Neural progenitor cell (in vitro differentiated cells): ENCODE measurements around the gene RIOK3. TPM values are rescaled to one million over a fixed set of nuclear protein-coding genes. Genes with fewer than 3 reads are reported as not detected.
A peak's percentile ranks its signal among the peaks of the same experiment; 100 is the strongest.

ENCODE experiments used
- DNase-seq: peaks from one replicate; pipeline ENCODE4 v3.0.0-alpha.2; 2016; ENCODE audit warnings: low spot score
- H2AFZ ChIP-seq: fragments of 200-600 bp; sonication (generic); replicated peaks from 2 replicates; pipeline ENCODE4 v1.6.1; 2016; ENCODE audit warnings: antibody characterized with exemption
- H3F3A ChIP-seq: fragments of 200-600 bp; sonication (generic); 2 replicates; pipeline ENCODE4 v1.6.1; 2016; ENCODE audit warnings: antibody characterized with exemption, low read depth
- H3K27ac ChIP-seq: fragments of 200-600 bp; sonication (generic); 2 replicates; pipeline ENCODE4 v1.5.1; 2016; ENCODE audit warnings: mild to moderate bottlenecking
- H3K27me3 ChIP-seq: fragments of 200-600 bp; sonication (generic); 2 replicates; pipeline ENCODE4 v1.6.1; 2016; ENCODE audit warnings: mild to moderate bottlenecking, moderate library complexity
- H3K36me3 ChIP-seq: fragments of 200-600 bp; sonication (generic); 2 replicates; pipeline ENCODE4 v1.5.1; 2016
- H3K4me1 ChIP-seq: fragments of 200-600 bp; sonication (generic); 2 replicates; pipeline ENCODE4 v1.6.1; 2016; ENCODE audit warnings: mixed run types
- H3K4me2 ChIP-seq: fragments of 200-600 bp; sonication (generic); 2 replicates; pipeline ENCODE4 v1.6.1; 2016
- H3K4me3 ChIP-seq: fragments of 200-600 bp; sonication (generic); 2 replicates; pipeline ENCODE4 v1.5.1; 2016
- H3K79me2 ChIP-seq: fragments of 200-600 bp; sonication (generic); 2 replicates; pipeline ENCODE4 v1.6.1; 2016; ENCODE audit warnings: low read depth
- H3K9ac ChIP-seq: fragments of 200-600 bp; sonication (generic); 2 replicates; pipeline ENCODE4 v1.6.1; 2016
- H3K9me3 ChIP-seq: fragments of 200-600 bp; sonication (generic); 2 replicates; pipeline ENCODE4 v1.5.1; 2016; ENCODE audit warnings: low read depth
- H4K20me1 ChIP-seq: fragments of 200-600 bp; sonication (generic); 2 replicates; pipeline ENCODE4 v1.6.1; 2016; ENCODE audit warnings: low read depth
- H3K27ac Mint-ChIP-seq: 3 replicates; pipeline ENCODE4 v1.8.0; 2021; ENCODE audit warnings: mixed read lengths
- H3K27me3 Mint-ChIP-seq: 2 replicates; pipeline ENCODE4 v1.8.0; 2022; ENCODE audit warnings: low read depth, mild to moderate bottlenecking, inconsistent platforms, moderate library complexity, mixed read lengths; ENCODE audit not compliant: insufficient read depth
- H3K36me3 Mint-ChIP-seq: 3 replicates; pipeline ENCODE4 v1.8.0; 2021; ENCODE audit warnings: mixed read lengths
- H3K4me1 Mint-ChIP-seq: 3 replicates; pipeline ENCODE4 v1.8.0; 2021; ENCODE audit warnings: mixed read lengths
- H3K4me3 Mint-ChIP-seq: 3 replicates; pipeline ENCODE4 v1.8.0; 2021; ENCODE audit warnings: mild to moderate bottlenecking, moderate library complexity, mixed read lengths
- H3K9me3 Mint-ChIP-seq: 3 replicates; pipeline ENCODE4 v1.8.0; 2020; ENCODE audit warnings: mixed read lengths
- CTCF ChIP-seq: fragments of 200-600 bp; sonication (generic); IDR thresholded peaks from 2 replicates; pipeline ENCODE4 v1.5.1; 2017; ENCODE audit warnings: antibody characterized with exemption, mild to moderate bottlenecking
- EZH2 ChIP-seq: fragments of 200-600 bp; sonication (generic); IDR thresholded peaks from 2 replicates; pipeline ENCODE4 v1.6.1; 2017; ENCODE audit warnings: antibody characterized with exemption, mild to moderate bottlenecking, moderate library complexity
- EZH2phosphoT487 ChIP-seq: fragments of 200-600 bp; sonication (generic); IDR thresholded peaks from 2 replicates; pipeline ENCODE4 v1.6.1; 2017; ENCODE audit warnings: antibody characterized with exemption
- total RNA-seq: library from RNA; depleted of rRNA; stranded (reverse); fragments of >200 nt; gene quantifications from 2 replicates; pipeline ENCODE4 v1.2.3, GENCODE V29; 2015; ENCODE audit warnings: low replicate concordance

RIOK3 gene
- 48.0 and 77.5 TPM in 2 replicates for total RNA-seq

- peak within 1 kb of the TSS; percentile 73 for H2AFZ ChIP-seq
- H4K20me1 ChIP-seq = peaks cover 33% of the 10 kb centered on the region
- DNase-seq = peak; percentile 98
- H3K4me1 ChIP-seq = peaks cover 10% of the 10 kb centered on the region
- H3K4me3 Mint-ChIP-seq = peak within 1 kb of the TSS; percentile 100
- no peaks in the 10 kb centered on the region for H3K36me3 ChIP-seq
- H3F3A ChIP-seq = no peaks in the 10 kb centered on the region
- no peak for TF ChIP-seq EZH2
- TF ChIP-seq EZH2phosphoT487 = no peak
- TF ChIP-seq CTCF = no peak
- no peak within 1 kb of the TSS for H3K27ac ChIP-seq
- H3K79me2 ChIP-seq = peaks cover 49% of the 10 kb centered on the region
- no peaks in the 10 kb centered on the region for H3K9me3 Mint-ChIP-seq
- no peaks in the 10 kb centered on the region for H3K27me3 ChIP-seq
- peak within 1 kb of the TSS; percentile 90 for H3K4me3 ChIP-seq
- H3K27me3 Mint-ChIP-seq = peaks cover 6% of the 10 kb centered on the region
- H3K9me3 ChIP-seq = no peaks in the 10 kb centered on the region
- no peaks in the 10 kb centered on the region for H3K36me3 Mint-ChIP-seq
- H3K9ac ChIP-seq = peak within 1 kb of the TSS; percentile 75
- H3K27ac Mint-ChIP-seq = no peak within 1 kb of the TSS
- peak within 1 kb of the TSS; percentile 79 for H3K4me2 ChIP-seq
- H3K4me1 Mint-ChIP-seq = peaks cover 17% of the 10 kb centered on the region
Observed at GRCh38 chr18:23452728-23453679, at the start of gene RIOK3. TSS of gene RIOK3 (plus strand) at chr18:23453287. CDS start at chr18:23453440, 153 bp downstream.

- Histone ChIP-seq H4K20me1 (no peaks in the 10 kb centered on the region), H2AFZ (no peak overlapping the region), H3K4me1 (peaks cover 32% of the 10 kb centered on the region), H3K27me3 (no peaks in the 10 kb centered on the region), H3K4me2 (no peak overlapping the region), H3K79me2 (no peaks in the 10 kb centered on the region), H3K4me3 (no peak overlapping the region), H3F3A (peaks cover 16% of the 10 kb centered on the region), H3K36me3 (no peaks in the 10 kb centered on the region), H3K27ac (no peak overlapping the region), H3K9ac (no peak overlapping the region), H3K9me3 (no peaks in the 10 kb centered on the region)
- no peak overlapping the region for H3K4me3 Mint-ChIP-seq
- H3K9me3 Mint-ChIP-seq = peaks cover 16% of the 10 kb centered on the region
- peaks cover 2% of the 10 kb centered on the region for H3K27me3 Mint-ChIP-seq
- peaks cover 9% of the 10 kb centered on the region for H3K36me3 Mint-ChIP-seq
- TF ChIP-seq CTCF (no peak), EZH2phosphoT487 (no peak)
- peak overlapping the region; percentile 12 for H3K27ac Mint-ChIP-seq
- DNase-seq = no peak
- peaks cover 39% of the 10 kb centered on the region for H3K4me1 Mint-ChIP-seq
Observed at GRCh38 chr18:23403310-23403709, 49.8 kb upstream of the RIOK3 start.

GRCh38 chr18:23405636-23406035 lies 47.5 kb upstream of the RIOK3 start:
- Histone ChIP-seq H3K4me2 (no peak overlapping the region), H3K9me3 (no peaks in the 10 kb centered on the region), H3K79me2 (no peaks in the 10 kb centered on the region), H3K4me1 (peaks cover 18% of the 10 kb centered on the region), H3K27me3 (no peaks in the 10 kb centered on the region), H3K9ac (no peak overlapping the region), H3F3A (peaks cover 16% of the 10 kb centered on the region), H4K20me1 (no peaks in the 10 kb centered on the region), H3K4me3 (no peak overlapping the region), H2AFZ (no peak overlapping the region), H3K36me3 (no peaks in the 10 kb centered on the region), H3K27ac (no peak overlapping the region)
- H3K36me3 Mint-ChIP-seq = peaks cover 9% of the 10 kb centered on the region
- peaks cover 2% of the 10 kb centered on the region for H3K27me3 Mint-ChIP-seq
- peaks cover 26% of the 10 kb centered on the region for H3K4me1 Mint-ChIP-seq
- peaks cover 16% of the 10 kb centered on the region for H3K9me3 Mint-ChIP-seq
- H3K4me3 Mint-ChIP-seq = no peak overlapping the region
- no peak for DNase-seq
- H3K27ac Mint-ChIP-seq = no peak overlapping the region
- TF ChIP-seq EZH2phosphoT487 = no peak
- no peak for TF ChIP-seq EZH2
- no peak for TF ChIP-seq CTCF
